NCI-H2196 treated with DMSO at 0.1 percent for 48 hours (cell line): ENCODE data around the gene ANO2.

ENCODE experiments used
- DNase-seq: peaks from one replicate; lab custom pipeline; 2025; ENCODE audit not compliant: unreplicated experiment; lab: John Stamatoyannopoulos, UW

Gene ANO2

DNA sequence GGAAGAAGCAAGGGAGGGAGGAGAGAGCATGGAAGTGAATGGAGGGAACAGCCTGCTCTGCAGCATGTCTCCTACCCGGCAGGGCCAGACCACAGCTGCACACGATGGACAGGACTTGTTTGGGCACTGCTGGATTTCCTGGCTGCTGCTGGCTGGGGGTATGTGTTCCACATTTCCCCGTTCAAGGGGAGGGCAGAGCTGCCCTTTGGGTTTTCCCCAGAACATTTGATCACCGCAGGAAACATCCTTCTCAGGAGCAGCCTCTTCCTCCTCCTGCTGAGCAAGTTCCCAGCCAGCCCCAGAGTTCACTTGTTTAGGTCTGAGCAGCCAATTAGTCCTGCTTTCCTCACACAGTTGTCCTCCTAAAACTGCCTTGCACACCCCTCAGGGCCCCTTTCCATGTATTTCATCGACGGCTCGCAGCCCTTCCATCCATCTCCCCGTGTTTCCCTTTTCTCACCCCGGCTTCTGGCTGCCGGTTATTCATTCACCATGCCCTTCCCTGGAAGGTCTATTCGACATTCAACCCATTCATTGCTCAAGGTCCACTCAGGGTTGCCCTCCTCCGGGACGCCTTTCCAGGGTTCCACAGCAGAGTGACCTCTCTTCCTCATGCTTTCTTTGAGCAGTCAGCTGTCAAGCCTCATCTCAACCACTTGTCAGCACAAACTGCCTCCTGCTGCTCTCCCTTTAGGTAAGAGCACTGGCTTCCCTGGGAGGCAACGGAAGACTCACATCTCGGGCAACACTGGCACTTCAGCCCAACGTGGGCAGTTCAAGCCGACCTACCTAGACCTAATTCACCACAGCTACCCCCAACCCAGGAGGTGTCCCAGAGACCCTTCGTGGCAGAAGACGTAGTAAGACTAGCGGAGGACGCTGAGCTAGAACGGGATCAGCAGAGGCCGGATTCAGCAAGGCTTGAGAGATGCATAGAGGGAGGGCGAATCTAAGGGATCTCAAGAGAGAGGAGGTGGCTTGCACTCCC is 20.1 kb upstream of the ANO2 start:
- no peak for DNase-seq

DNA sequence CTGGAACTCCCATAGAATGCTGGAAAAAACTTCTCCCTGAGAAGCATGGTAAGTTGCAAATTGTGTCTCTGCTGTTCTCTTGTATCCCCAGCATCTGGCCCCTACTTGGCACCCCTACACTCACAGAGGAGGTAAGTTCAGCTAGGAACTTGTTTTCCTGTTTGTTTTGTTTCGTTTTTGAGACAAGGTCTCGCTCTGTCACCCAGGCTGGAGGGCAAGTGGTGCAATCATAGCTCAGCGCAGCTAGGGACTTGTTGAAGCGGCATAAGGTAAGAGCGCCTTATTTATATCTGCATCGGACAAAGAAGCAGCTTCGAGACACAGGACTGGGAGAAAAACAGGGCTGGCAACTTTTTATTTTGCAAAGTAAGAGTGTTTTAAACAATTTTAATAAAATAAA is 18.5 kb upstream of the ANO2 start:
- no peak for DNase-seq

GRCh38 chr12:5960783-5961182 is 15.7 kb upstream of the ANO2 start:
- DNase-seq = no peak

GRCh38 chr12:5956987-5957386 is 11.9 kb upstream of the ANO2 start:
- DNase-seq = no peak

DNA sequence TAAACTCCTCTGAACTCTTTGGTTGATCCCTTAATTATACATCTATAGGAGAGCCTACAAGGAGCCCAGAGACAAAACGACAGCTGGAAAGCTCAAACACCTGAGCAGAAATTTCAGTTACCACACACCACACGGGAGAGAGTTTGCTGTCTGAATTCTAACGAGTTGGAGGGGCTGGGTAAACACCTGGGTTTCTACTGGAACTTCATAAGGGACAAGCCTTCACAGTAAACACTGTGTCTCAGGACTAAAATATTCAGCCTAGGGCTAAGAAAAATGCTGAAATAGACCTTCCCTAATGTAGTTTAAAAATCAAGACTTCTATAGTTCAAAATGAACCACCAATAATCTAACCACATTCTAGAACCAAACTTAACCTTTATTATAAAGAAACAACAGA is 9.6 kb upstream of the ANO2 start:
- no peak for DNase-seq

GRCh38 chr12:5953835-5954586 is 9.0 kb upstream of the ANO2 start:
- no peak for DNase-seq

- no peak for DNase-seq
Measured at GRCh38 chr12:5952031-5952430, 7.0 kb upstream of the ANO2 start.

DNA sequence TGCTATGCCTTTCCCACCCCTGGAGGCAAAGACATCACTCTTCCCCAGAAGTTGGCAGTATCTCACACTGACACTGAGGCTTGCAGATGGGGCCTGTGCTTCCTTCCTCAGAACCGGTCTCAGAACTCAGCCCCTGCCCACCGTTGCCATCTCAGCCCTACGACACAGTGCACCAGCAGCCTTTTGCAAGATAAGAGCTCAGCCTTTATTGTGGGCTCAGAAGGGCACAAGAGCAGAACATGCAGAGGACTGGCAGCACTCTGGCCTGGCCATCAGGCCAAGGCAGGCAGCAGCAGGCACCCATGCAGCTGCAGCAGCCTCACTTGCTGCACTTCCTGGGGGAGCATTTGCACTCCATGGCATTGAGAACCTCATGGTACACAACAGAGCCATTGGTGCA is 3.6 kb upstream of the ANO2 start:
- no peak for DNase-seq

- DNase-seq = no peak
Measured at GRCh38 chr12:5947006-5947405, 1.9 kb upstream of the ANO2 start.

- no peak for DNase-seq
Measured at GRCh38 chr12:5946388-5946787, 1.3 kb upstream of the ANO2 start.

GRCh38 chr12:5944688-5945070 is 380 bp downstream of the ANO2 start:
- DNase-seq = no peak

DNA sequence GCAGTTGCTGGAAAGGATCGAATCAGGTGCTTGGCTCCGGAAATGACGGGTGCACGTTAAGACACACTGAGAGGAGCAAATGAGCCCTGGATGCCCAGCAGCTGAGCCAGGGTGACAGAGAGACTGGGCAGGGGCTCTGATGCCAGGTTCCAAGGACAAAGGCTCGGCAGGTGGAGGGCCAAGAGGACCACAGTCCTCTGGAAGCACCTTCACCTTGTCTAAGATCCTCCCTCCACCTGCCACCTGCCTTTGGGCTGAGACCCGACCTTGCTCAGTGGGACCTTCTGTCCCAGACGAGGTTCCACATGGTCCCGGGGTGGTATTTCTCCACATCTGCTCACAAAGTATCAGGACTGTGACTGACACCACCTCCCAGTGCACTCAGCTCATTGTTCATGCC is 1.0 kb downstream of the ANO2 start:
- no peak for DNase-seq

- DNase-seq = no peak
Measured at GRCh38 chr12:5941907-5942306, 3.2 kb downstream of the ANO2 start.

DNA sequence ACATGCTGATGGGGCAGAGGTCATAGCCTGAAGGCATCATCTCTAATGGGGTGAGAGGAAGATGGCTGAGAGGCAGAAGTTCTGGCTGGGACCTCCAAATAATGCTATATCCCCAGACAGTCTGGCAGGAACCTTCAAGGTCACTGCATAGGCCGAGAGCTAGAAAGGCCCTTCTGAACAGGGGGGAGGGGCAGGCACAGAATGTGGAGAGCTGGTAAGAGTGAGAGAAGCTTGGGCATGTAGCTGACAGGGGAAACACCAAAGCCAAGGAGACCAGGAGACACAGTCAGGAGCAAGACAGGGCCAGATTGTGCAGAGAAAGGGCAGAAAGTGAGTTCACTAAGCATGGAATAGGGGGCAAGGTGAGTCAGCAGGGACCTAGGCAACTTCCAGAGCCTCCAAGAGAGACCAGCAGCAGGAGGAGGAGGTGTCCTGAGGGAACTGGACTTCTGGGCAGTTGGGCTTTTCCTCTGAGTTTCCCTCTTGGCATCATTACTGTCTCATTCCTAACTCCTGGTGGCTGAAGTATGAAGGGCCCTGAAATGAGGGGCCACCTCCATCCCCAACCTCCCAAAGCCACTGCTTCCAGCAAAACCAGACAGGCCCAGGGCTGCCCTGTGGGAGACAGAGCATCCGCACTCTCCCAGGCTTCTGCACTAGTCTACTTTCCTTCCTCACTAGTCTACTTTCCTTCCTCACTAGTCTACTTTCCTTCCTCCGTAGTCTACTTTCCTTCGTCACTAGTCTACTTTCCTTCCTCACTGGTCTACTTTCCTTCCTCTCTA is 17.1 kb downstream of the ANO2 start:
- no peak for DNase-seq

GRCh38 chr12:5925646-5926045 is 19.4 kb downstream of the ANO2 start:
- DNase-seq = no peak

GRCh38 chr12:5924342-5924741 is 20.7 kb downstream of the ANO2 start:
- no peak for DNase-seq

DNA sequence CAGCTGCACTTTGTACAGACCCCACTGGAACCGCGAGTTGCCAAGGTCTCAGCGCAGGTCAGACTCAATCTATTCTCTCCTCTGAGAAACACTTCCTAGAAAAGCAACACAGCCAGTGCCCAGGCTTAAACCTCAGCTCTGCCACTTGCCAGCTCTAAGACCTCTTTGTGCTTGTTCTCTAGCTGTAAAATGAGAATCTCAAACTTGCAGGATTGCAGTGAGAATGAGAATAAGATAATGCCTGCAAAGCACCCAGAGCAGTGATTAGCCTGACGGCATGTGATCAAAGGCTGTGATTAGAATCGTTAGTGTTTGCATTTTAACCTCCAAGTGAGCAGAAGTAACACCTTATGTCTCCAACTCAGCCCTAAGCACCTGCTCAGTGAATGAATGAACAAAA is 21.3 kb downstream of the ANO2 start:
- DNase-seq = no peak

- DNase-seq = no peak
Measured at GRCh38 chr12:5923043-5923605, 21.9 kb downstream of the ANO2 start.

- DNase-seq = no peak
Measured at GRCh38 chr12:5921966-5922899, 22.8 kb downstream of the ANO2 start.
